ENCODE data around the gene SMG6. TPM values are rescaled to one million over a fixed set of nuclear protein-coding genes. Genes with fewer than 3 reads are reported as not detected.
A peak's percentile ranks its signal among the peaks of the same experiment; 100 is the strongest.

SMG6 gene
- total and polyA plus RNA-seq, 7 donors, result 11.1 to 38.8 (median 22.9) TPM

DNA sequence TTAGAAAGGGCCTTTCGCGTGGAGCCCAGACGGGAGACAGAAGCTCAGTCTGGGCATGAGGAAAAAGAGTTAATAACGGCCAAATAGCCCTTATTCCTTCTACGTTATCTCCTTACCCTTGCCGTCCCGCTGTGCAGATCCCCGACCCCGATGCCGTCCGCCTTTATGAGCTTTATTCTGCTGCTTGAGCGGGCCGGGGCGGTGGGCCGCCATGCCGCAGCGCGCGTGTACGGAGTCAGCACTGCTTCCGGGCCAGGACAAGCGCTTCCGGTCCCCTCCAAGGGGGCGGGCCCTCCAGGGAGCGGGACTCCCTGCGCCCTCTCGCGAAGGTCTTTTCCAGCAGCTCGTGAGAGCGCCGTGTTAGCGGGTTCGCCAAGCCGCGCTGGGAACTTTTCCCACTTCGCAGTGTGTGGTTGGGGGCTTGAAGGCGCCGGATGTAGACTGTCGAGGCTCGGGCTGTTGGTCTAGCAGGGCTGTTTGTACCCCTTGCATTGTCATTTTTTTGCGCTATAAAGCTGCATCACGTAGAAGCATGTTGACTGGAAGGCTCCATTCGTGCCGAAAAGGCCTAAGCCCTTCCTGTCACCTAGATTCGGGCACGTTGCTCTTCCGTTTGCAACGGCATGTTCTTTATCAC, 32.7 kb upstream of the SMG6 start, which contains the start of gene TSR1:
Gene TSR1 (minus strand): TSS at position 243 of the 637 bp plus-strand sequence. CDS start 30 bp downstream, at position 213.
- DNase-seq, result peak; percentile 95
- Histone ChIP-seq H3K27ac (peak within 1 kb of the TSS; percentile 89 to 97 (median 93)), H3K36me3 (peaks cover 12 to 40% (median 33%) of the 10 kb centered on the region in 4 donors), H3K4me3 (peak within 1 kb of the TSS; percentile 66 to 100 (median 96)), H3K4me1 (peaks cover 0 to 33% (median 20%) of the 10 kb centered on the region in 4 donors), H3K27me3 (no peaks in the 10 kb centered on the region), H3K9me3 (no peaks in the 10 kb centered on the region)
- TF ChIP-seq POLR2AphosphoS5 (IDR thresholded peaks at IDR 0.05) (peak; percentile 97 to 98 (median 98)), EP300 (IDR thresholded peaks at IDR 0.05) (no peak), POLR2A (IDR thresholded peaks at IDR 0.05) (peak; percentile 85 to 94)
- TF ChIP-seq, protein P1, sequence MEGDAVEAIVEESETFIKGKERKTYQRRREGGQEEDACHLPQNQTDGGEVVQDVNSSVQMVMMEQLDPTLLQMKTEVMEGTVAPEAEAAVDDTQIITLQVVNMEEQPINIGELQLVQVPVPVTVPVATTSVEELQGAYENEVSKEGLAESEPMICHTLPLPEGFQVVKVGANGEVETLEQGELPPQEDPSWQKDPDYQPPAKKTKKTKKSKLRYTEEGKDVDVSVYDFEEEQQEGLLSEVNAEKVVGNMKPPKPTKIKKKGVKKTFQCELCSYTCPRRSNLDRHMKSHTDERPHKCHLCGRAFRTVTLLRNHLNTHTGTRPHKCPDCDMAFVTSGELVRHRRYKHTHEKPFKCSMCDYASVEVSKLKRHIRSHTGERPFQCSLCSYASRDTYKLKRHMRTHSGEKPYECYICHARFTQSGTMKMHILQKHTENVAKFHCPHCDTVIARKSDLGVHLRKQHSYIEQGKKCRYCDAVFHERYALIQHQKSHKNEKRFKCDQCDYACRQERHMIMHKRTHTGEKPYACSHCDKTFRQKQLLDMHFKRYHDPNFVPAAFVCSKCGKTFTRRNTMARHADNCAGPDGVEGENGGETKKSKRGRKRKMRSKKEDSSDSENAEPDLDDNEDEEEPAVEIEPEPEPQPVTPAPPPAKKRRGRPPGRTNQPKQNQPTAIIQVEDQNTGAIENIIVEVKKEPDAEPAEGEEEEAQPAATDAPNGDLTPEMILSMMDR (IDR thresholded peaks at IDR 0.05), result no peak
- intact Hi-C loops (cut with DNase I), result loop anchor here (2.0 to 10.0 kb wide), 2 partner anchors 34 to 78 kb away; partner anchors contain the start of genes SMG6 and SRR
- 0% methylated on average over 48 of the region's 48 CpGs for WGBS, 2 donors

DNA sequence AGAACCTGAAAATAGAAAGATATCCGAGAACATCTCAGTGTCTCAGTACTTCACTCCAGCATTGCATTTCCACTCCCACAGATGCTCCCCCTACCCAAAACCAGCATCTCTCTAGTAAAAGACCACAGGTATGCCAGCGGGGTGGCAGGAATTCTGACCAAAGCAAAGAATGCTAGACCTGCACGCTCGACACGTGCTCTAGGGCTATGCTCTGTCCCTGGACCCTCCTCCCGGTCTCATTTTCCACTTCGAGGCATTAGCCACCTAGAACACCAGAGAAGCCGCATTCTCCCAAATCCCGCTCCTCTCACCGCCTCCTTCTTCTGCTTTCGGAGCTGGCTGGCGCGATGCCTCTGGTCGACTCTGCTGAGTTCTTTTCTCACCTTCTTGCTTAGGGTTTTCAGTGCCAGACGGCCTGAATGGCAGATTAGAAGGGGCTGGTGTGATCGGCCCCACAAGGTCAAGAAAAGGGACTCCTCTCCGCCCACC, 32.2 kb upstream of the SMG6 start:
- Histone ChIP-seq H3K27me3 (no peaks in the 10 kb centered on the region), H3K9me3 (no peaks in the 10 kb centered on the region), H3K36me3 (peaks cover 18 to 46% (median 38%) of the 10 kb centered on the region in 4 donors), H3K27ac (peak overlapping the region; percentile 89 to 97 (median 93)), H3K4me3 (peak overlapping the region; percentile 66 to 100 (median 96)), H3K4me1 (peaks cover 0 to 33% (median 20%) of the 10 kb centered on the region in 4 donors)
- DNase-seq, result peak; percentile 56
- 1 to 3% methylated on average over 17 of the region's 17 CpGs for WGBS, 2 donors
- no peak for TF ChIP-seq EP300 (IDR thresholded peaks at IDR 0.05)
- TF ChIP-seq, protein P1 (IDR thresholded peaks at IDR 0.05), result no peak
- no peak for TF ChIP-seq POLR2AphosphoS5 (IDR thresholded peaks at IDR 0.05)
- no peak for TF ChIP-seq POLR2A (IDR thresholded peaks at IDR 0.05)
- intact Hi-C loops (cut with DNase I), result loop anchor here (2.0 to 10.0 kb wide), 2 partner anchors 33 to 79 kb away; partner anchors contain the start of genes SMG6 and SRR

DNA sequence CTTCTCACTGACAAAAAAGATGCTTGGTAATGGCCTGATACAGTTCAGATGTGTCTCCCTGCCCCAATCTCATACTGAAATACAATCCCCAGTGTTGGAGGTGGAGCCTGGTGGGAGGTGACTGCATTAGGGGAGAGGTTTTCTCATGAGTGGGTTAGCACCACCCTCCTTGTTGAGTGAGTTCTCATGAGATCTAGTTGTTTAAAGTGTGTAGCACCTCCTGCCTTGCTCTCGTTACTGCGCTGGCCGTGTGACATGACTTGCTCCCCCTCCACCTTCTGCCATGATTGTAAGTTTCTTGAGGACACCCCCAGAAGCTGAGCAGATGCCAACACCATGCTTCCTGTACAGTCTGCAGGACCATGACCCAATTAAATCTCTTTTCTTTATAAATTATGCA, 27.7 kb upstream of the SMG6 start:
- no peak for DNase-seq
- peaks cover 26 to 89% (median 61%) of the 10 kb centered on the region in 4 donors for H3K36me3 ChIP-seq
- no peak overlapping the region for H3K27ac ChIP-seq
- H3K9me3 ChIP-seq, result no peaks in the 10 kb centered on the region
- intact Hi-C loops (cut with DNase I), result loop anchor here (10.0 kb wide), 1 partner anchor 83 kb away; no protein-coding TSS in a partner anchor
- TF ChIP-seq, protein P1 (IDR thresholded peaks at IDR 0.05), result no peak
- TF ChIP-seq EP300 (IDR thresholded peaks at IDR 0.05), result no peak
- no peak for TF ChIP-seq POLR2AphosphoS5 (IDR thresholded peaks at IDR 0.05)
- TF ChIP-seq POLR2A (IDR thresholded peaks at IDR 0.05), result no peak
- no peak overlapping the region for H3K4me3 ChIP-seq
- H3K27me3 ChIP-seq, result no peaks in the 10 kb centered on the region
- WGBS, 2 donors, result 56 to 61% methylated on average over 3 of the region's 3 CpGs
- peaks cover 0 to 18% (median 13%) of the 10 kb centered on the region in 4 donors for H3K4me1 ChIP-seq

DNA sequence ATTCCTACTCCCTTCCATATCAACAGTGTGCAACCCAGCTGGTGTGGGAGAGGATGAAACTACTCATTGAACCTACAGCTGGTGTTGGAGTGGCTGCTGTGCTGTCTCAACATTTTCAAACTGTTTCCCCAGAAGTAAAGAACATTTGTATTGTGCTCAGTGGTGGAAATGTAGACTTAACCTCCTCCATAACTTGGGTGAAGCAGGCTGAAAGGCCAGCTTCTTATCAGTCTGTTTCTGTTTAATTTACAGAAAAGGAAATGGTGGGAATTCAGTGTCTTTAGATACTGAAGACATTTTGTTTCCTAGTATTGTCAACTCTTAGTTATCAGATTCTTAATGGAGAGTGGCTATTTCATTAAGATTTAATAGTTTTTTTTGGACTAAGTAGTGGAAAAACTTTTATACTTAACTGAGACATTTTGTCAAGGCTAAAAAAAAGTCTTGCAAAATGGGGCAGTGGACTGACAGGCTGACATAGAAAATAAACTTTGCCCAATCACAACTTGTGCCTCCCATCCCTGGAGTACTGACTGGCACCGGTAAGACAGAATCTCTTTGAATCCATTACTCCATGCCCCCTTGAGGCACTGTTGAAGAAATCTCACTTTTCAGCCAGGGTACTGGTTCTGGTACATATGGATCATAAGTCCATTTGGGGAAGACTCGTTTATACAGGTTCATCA, 20.2 kb upstream of the SMG6 start:
- H3K27me3 ChIP-seq, result no peaks in the 10 kb centered on the region
- H3K36me3 ChIP-seq, result peaks cover 18 to 87% (median 42%) of the 10 kb centered on the region in 4 donors
- H3K4me1 ChIP-seq, result no peaks in the 10 kb centered on the region
- no peak overlapping the region for H3K27ac ChIP-seq
- intact Hi-C loops (cut with DNase I), result no loop called here
- H3K4me3 ChIP-seq, result no peak overlapping the region
- TF ChIP-seq POLR2AphosphoS5 (IDR thresholded peaks at IDR 0.05), result no peak
- no peak for TF ChIP-seq EP300 (IDR thresholded peaks at IDR 0.05)
- no peak for TF ChIP-seq POLR2A (IDR thresholded peaks at IDR 0.05)
- TF ChIP-seq, protein P1 (IDR thresholded peaks at IDR 0.05), result no peak
- no peaks in the 10 kb centered on the region for H3K9me3 ChIP-seq
- DNase-seq, result no peak
- WGBS, 2 donors, result 80 to 93% methylated on average over 2 of the region's 2 CpGs

Measured in sigmoid colon (tissue), 7 donors.